ENCODE results near the gene PPP1R13B. TPM values are rescaled to one million over a fixed set of nuclear protein-coding genes. Genes with fewer than 3 reads are reported as not detected.

The PPP1R13B gene
- total RNA-seq, 1 experiment from 2014 or later, result 17.8 TPM

- intact Hi-C loops (cut with micrococcal nuclease), result no loop called here
Observed at GRCh38 chr14:103739466-103739792, 107.9 kb downstream of the PPP1R13B start.

More at GRCh38 chr14:103739466-103739792, 107.9 kb downstream of the PPP1R13B start:
- DNase-seq (ENCODE audit: low read depth, low spot score), result no peak
- Histone ChIP-seq H3K79me2 (ENCODE audit: insufficient read depth, low read length) (no peaks in the 10 kb centered on the region), H3K9me2 (ENCODE audit: insufficient read depth) (no peaks in the 10 kb centered on the region), H3K4me3 (replicated peaks in 1 of 2; ENCODE audit: low read depth in 1 of 2, low read length in 2 of 2) (no peak overlapping the region), H3K36me3 (ENCODE audit: control insufficient read depth in 1 of 2, insufficient read depth in 2 of 2, low read length in 2 of 2) (peaks cover 0 to 3% of the 10 kb centered on the region in 2 experiments; a peak in 2 of 4 replicates), H3K9ac (ENCODE audit: low read length) (no peak overlapping the region), H2AFZ (ENCODE audit: low read depth, low read length, poor library complexity, severe bottlenecking) (no peak overlapping the region), H3K27me3 (ENCODE audit: insufficient read depth, low read length) (no peaks in the 10 kb centered on the region), H3K27ac (ENCODE audit: low read depth, low read length) (no peak overlapping the region), H3K9me3 (ENCODE audit: control insufficient read depth in 1 of 2, insufficient read depth in 1 of 2, low read depth in 1 of 2, low read length in 2 of 2) (no peaks in the 10 kb centered on the region), H3K4me1 (ENCODE audit: control insufficient read depth in 1 of 2, insufficient read depth in 2 of 2, low read length in 2 of 2) (no peaks in the 10 kb centered on the region), H4K20me1 (ENCODE audit: insufficient read depth) (no peaks in the 10 kb centered on the region), H3K4me2 (ENCODE audit: low read length) (no peak overlapping the region)
- no TSS peak for BruUV-seq (replicated peaks)
- POLR2A ChIA-PET, result no interaction called here
- RAD21 ChIA-PET (ENCODE audit: low non-redundant PET in 1 of 2, low total read pairs in 2 of 2, uncharacterized antibody in 2 of 2, unreplicated experiment in 2 of 2), result no interaction called here
- CTCF ChIA-PET, result no interaction called here
- no peak for ATAC-seq
- TF ChIP-seq EZH2phosphoT487 (IDR thresholded peaks at IDR 0.05; ENCODE audit: borderline replicate concordance) (no peak), ZFX (IDR thresholded peaks at IDR 0.05) (no peak), REST (IDR thresholded peaks at IDR 0.05; ENCODE audit: low read depth) (no peak), SIN3A (IDR thresholded peaks at IDR 0.05; ENCODE audit: low read depth) (no peak), CBX3 (IDR thresholded peaks at IDR 0.05; ENCODE audit: low read depth) (no peak), JUND (IDR thresholded peaks at IDR 0.05) (no peak), ATF3 (IDR thresholded peaks at IDR 0.05) (no peak), TCF7L2 (IDR thresholded peaks at IDR 0.05; ENCODE audit: borderline replicate concordance, extremely low read depth, insufficient read depth, insufficient read length) (no peak), MAX (IDR thresholded peaks at IDR 0.05) (no peak), RAD21 (IDR thresholded peaks at IDR 0.05; ENCODE audit: low read depth) (no peak), CTCF (IDR thresholded peaks at IDR 0.05 in 2 of 3, conservative IDR thresholded peaks at IDR 0.05 in 1 of 3; ENCODE audit: borderline replicate concordance in 1 of 3, insufficient read depth in 1 of 3, low read depth in 2 of 3, low read length in 2 of 3) (no peak), EGR1 (IDR thresholded peaks at IDR 0.05; ENCODE audit: low read depth) (no peak), CEBPB (IDR thresholded peaks at IDR 0.05; ENCODE audit: low read depth) (no peak)
